ENCODE results near the gene GDPD1. TPM values are rescaled to one million over a fixed set of nuclear protein-coding genes. Genes with fewer than 3 reads are reported as not detected.
A peak's percentile ranks its signal among the peaks of the same experiment; 100 is the strongest.
"Not testable (repeated sequence)": the region's sequence is repeated elsewhere in the genome, so short reads cannot be mapped to it uniquely, and the experiment has no call there.

The GDPD1 gene
- total RNA-seq, 2 donors from 2014 or later = 2.7 to 3.7 TPM

- Mint-ChIP-seq H3K9me3 (no peaks in the 10 kb centered on the region), H3K27ac (no peak overlapping the region), H3K36me3 (no peaks in the 10 kb centered on the region)
- ATAC-seq (no peak), DNase-seq (ENCODE audit: low spot score in 2 of 2) (no peak)
These were observed 69.6 kb downstream of the GDPD1 start for GRCh38 chr17:59289981-59290301.

- not testable (repeated sequence) for H3K36me3 Mint-ChIP-seq; H3K9me3 Mint-ChIP-seq; H3K27ac Mint-ChIP-seq; ATAC-seq; DNase-seq (ENCODE audit: low spot score in 2 of 2)
These were observed 70.1 kb downstream of the GDPD1 start for GRCh38 chr17:59290302-59290998.

GRCh38 chr17:59292174-59292523, 71.8 kb downstream of the GDPD1 start:
- no peaks in the 10 kb centered on the region for H3K9me3 Mint-ChIP-seq
- H3K36me3 Mint-ChIP-seq = no peaks in the 10 kb centered on the region
- no peak for DNase-seq (ENCODE audit: low spot score in 2 of 2)
- no peak overlapping the region for H3K27ac Mint-ChIP-seq
- ATAC-seq = no peak

- Mint-ChIP-seq H3K36me3 (no peaks in the 10 kb centered on the region), H3K27ac (no peak overlapping the region), H3K9me3 (no peaks in the 10 kb centered on the region)
- DNase-seq (ENCODE audit: low spot score in 2 of 2) (no peak), ATAC-seq (no peak)
These were observed 75.9 kb downstream of the GDPD1 start for GRCh38 chr17:59296190-59296589.

- Mint-ChIP-seq H3K36me3 (no peaks in the 10 kb centered on the region), H3K27ac (peak overlapping the region in 1 of 2 donors; percentile 14), H3K9me3 (no peaks in the 10 kb centered on the region)
- DNase-seq (ENCODE audit: low spot score in 2 of 2) = no peak
- ATAC-seq = no peak
These were observed 78.2 kb downstream of the GDPD1 start for GRCh38 chr17:59298521-59298920.

- no peaks in the 10 kb centered on the region for H3K9me3 Mint-ChIP-seq
- no peak for ATAC-seq
- no peaks in the 10 kb centered on the region for H3K36me3 Mint-ChIP-seq
- DNase-seq (ENCODE audit: low spot score in 2 of 2) = no peak
- no peak overlapping the region for H3K27ac Mint-ChIP-seq
These were observed 79.2 kb downstream of the GDPD1 start for GRCh38 chr17:59299400-59300092.

- no peaks in the 10 kb centered on the region for H3K9me3 Mint-ChIP-seq
- no peak overlapping the region for H3K27ac Mint-ChIP-seq
- no peak for ATAC-seq
- no peaks in the 10 kb centered on the region for H3K36me3 Mint-ChIP-seq
- no peak for DNase-seq (ENCODE audit: low spot score in 2 of 2)
These were observed 80.6 kb downstream of the GDPD1 start for GRCh38 chr17:59300941-59301340.

GRCh38 chr17:59304811-59305210, 84.5 kb downstream of the GDPD1 start:
- DNase-seq (ENCODE audit: low spot score in 2 of 2) = no peak
- Mint-ChIP-seq H3K27ac (no peak overlapping the region), H3K36me3 (no peaks in the 10 kb centered on the region), H3K9me3 (no peaks in the 10 kb centered on the region)
- no peak for ATAC-seq

GRCh38 chr17:59310263-59310920, 90.1 kb downstream of the GDPD1 start:
- no peak for DNase-seq (ENCODE audit: low spot score in 2 of 2)
- ATAC-seq = no peak
- H3K36me3 Mint-ChIP-seq = no peaks in the 10 kb centered on the region
- H3K27ac Mint-ChIP-seq = no peak overlapping the region
- H3K9me3 Mint-ChIP-seq = no peaks in the 10 kb centered on the region

GRCh38 chr17:59311051-59311468, 90.7 kb downstream of the GDPD1 start:
- peak in 1 of 2 donors; percentile 44 for DNase-seq (ENCODE audit: low spot score in 2 of 2)
- no peak overlapping the region for H3K27ac Mint-ChIP-seq
- H3K36me3 Mint-ChIP-seq = no peaks in the 10 kb centered on the region
- peak; percentile 92 to 95 for ATAC-seq
- H3K9me3 Mint-ChIP-seq = no peaks in the 10 kb centered on the region

- not testable (repeated sequence) for H3K36me3 Mint-ChIP-seq; DNase-seq (ENCODE audit: low spot score in 2 of 2); H3K9me3 Mint-ChIP-seq; ATAC-seq; H3K27ac Mint-ChIP-seq
These were observed 91.2 kb downstream of the GDPD1 start for GRCh38 chr17:59311521-59311920.

- Mint-ChIP-seq H3K9me3 (no peaks in the 10 kb centered on the region), H3K27ac (no peak overlapping the region), H3K36me3 (no peaks in the 10 kb centered on the region)
- no peak for ATAC-seq
- no peak for DNase-seq (ENCODE audit: low spot score in 2 of 2)
These were observed 95.6 kb downstream of the GDPD1 start for GRCh38 chr17:59315866-59316265.

Other genes starting within 250 kb of the GDPD1 start
- 10 to 100 TPM; 22.4 to 34.4 TPM for gene TRIM37, start 113.6 kb upstream of the GDPD1 start, total RNA-seq
- gene SKA2, start 65.3 kb upstream of the GDPD1 start, total RNA-seq = 10 to 100 TPM; 74.0 to 89.9 TPM
- 100 to 1,000 TPM in 1 of 2 donors, 10 to 100 TPM in 1; 87.5 to 103 TPM for gene PRR11, start 64.8 kb upstream of the GDPD1 start, total RNA-seq
- gene SMG8, start 10.5 kb upstream of the GDPD1 start, total RNA-seq = 10 to 100 TPM; 14.0 to 19.1 TPM
- gene YPEL2, start 111.1 kb downstream of the GDPD1 start, total RNA-seq = 1 to 10 TPM; 6.6 to 7.0 TPM